D341Med (cell line): ENCODE data around the gene POT1.
A peak's percentile ranks its signal among the peaks of the same experiment; 100 is the strongest.

ENCODE experiments used
- DNase-seq: peaks from one replicate; pipeline ENCODE4 v3.0.0; 2012; ENCODE audit warnings: low spot score

POT1 gene

GRCh38 chr7:124912972-124913371 is 16.7 kb downstream of the POT1 start:
- no peak for DNase-seq

- no peak for DNase-seq
These were observed 19.8 kb downstream of the POT1 start for GRCh38 chr7:124909808-124910207.

- no peak for DNase-seq
These were observed 21.4 kb downstream of the POT1 start for GRCh38 chr7:124908259-124908658.

- no peak for DNase-seq
These were observed 22.1 kb downstream of the POT1 start for GRCh38 chr7:124907490-124907889.

- no peak for DNase-seq
These were observed 31.1 kb downstream of the POT1 start for GRCh38 chr7:124898531-124898930.

GRCh38 chr7:124896001-124896400 is 33.6 kb downstream of the POT1 start:
- no peak for DNase-seq

GRCh38 chr7:124893140-124893827 is 36.3 kb downstream of the POT1 start:
- no peak for DNase-seq

- DNase-seq = no peak
These were observed 42.4 kb downstream of the POT1 start for GRCh38 chr7:124887247-124887646.

GRCh38 chr7:124881981-124882380 is 47.6 kb downstream of the POT1 start:
- no peak for DNase-seq

- DNase-seq = no peak
These were observed 49.9 kb downstream of the POT1 start for GRCh38 chr7:124879771-124880170.

GRCh38 chr7:124879103-124879502 is 50.5 kb downstream of the POT1 start:
- no peak for DNase-seq

- DNase-seq = no peak
These were observed 54.9 kb downstream of the POT1 start for GRCh38 chr7:124874644-124875163.

- DNase-seq = no peak
These were observed 71.9 kb downstream of the POT1 start for GRCh38 chr7:124857672-124858235.

GRCh38 chr7:124856299-124856888 is 73.2 kb downstream of the POT1 start:
- DNase-seq = peak; percentile 24

- no peak for DNase-seq
These were observed 86.3 kb downstream of the POT1 start for GRCh38 chr7:124843336-124843735.

GRCh38 chr7:124840435-124840834 is 89.2 kb downstream of the POT1 start:
- DNase-seq = no peak

GRCh38 chr7:124839687-124840086 is 89.9 kb downstream of the POT1 start:
- no peak for DNase-seq

GRCh38 chr7:124836173-124836572 is 93.5 kb downstream of the POT1 start:
- no peak for DNase-seq

- no peak for DNase-seq
These were observed 110.8 kb downstream of the POT1 start for GRCh38 chr7:124818807-124819206.

GRCh38 chr7:124813994-124814798 is 115.4 kb downstream of the POT1 start:
- DNase-seq = no peak

GRCh38 chr7:124812764-124813163 is 116.9 kb downstream of the POT1 start:
- DNase-seq = no peak

- DNase-seq = no peak
These were observed 118.3 kb downstream of the POT1 start for GRCh38 chr7:124811341-124811740.

GRCh38 chr7:124810605-124811004 is 119.0 kb downstream of the POT1 start:
- no peak for DNase-seq
